Astrocyte (in vitro differentiated cells and primary cell): ENCODE measurements around the gene WDR54. TPM values are rescaled to one million over a fixed set of nuclear protein-coding genes. Genes with fewer than 3 reads are reported as not detected.

Experiments
- DNase-seq: peaks from one replicate; pipeline ENCODE4 v3.0.0-alpha.2; 2010; ENCODE audit warnings: low read depth
- FAIRE-seq: peaks from 2 replicates; lab custom pipeline; 2011; peaks lifted over from hg19 to GRCh38; lab: Jason Lieb, UNC
- H2AFZ ChIP-seq: 2 replicates; pipeline ENCODE4 v1.6.0; 2012; ENCODE audit warnings: low read depth, low read length, inconsistent platforms
- H3K27ac ChIP-seq: 2 replicates; pipeline ENCODE4 v1.5.1; 2011; ENCODE audit warnings: low read depth, low read length, inconsistent platforms
- H3K27me3 ChIP-seq: 2 replicates; pipeline ENCODE4 v1.6.0; 2011; ENCODE audit warnings: low read length, inconsistent platforms; ENCODE audit not compliant: insufficient read depth
- H3K36me3 ChIP-seq: 2 replicates; pipeline ENCODE4 v1.5.1; 2011; ENCODE audit warnings: low read length, inconsistent platforms; ENCODE audit not compliant: insufficient read depth
- H3K4me1 ChIP-seq: 2 replicates; pipeline ENCODE4 v1.5.1; 2011; ENCODE audit warnings: low read length, inconsistent platforms; ENCODE audit not compliant: insufficient read depth
- H3K4me2 ChIP-seq: 2 replicates; pipeline ENCODE4 v1.6.0; 2012; ENCODE audit warnings: low read length, inconsistent platforms
- H3K4me3 ChIP-seq: 2 replicates; pipeline ENCODE4 v1.5.1; 2011; ENCODE audit warnings: low read depth, mild to moderate bottlenecking, low read length, inconsistent platforms; ENCODE audit not compliant: insufficient read depth
- H3K79me2 ChIP-seq: 2 replicates; pipeline ENCODE4 v1.6.0; 2012; ENCODE audit warnings: mild to moderate bottlenecking, low read length, inconsistent platforms; ENCODE audit not compliant: insufficient read depth
- H3K9ac ChIP-seq: 2 replicates; pipeline ENCODE4 v1.6.0; 2012; ENCODE audit warnings: mild to moderate bottlenecking, low read length, inconsistent platforms
- H3K9me3 ChIP-seq: 2 replicates; pipeline ENCODE4 v1.5.1; 2012; ENCODE audit warnings: low read depth, mild to moderate bottlenecking, low read length, inconsistent platforms; ENCODE audit not compliant: insufficient read depth
- H4K20me1 ChIP-seq: 2 replicates; pipeline ENCODE4 v1.6.0; 2012; ENCODE audit warnings: low read length, inconsistent platforms; ENCODE audit not compliant: insufficient read depth
- H3K27ac Mint-ChIP-seq: one replicate; pipeline ENCODE4 v1.8.0; 2021; ENCODE audit warnings: mild to moderate bottlenecking, mixed read lengths; ENCODE audit not compliant: unreplicated experiment
- H3K27me3 Mint-ChIP-seq: one replicate; pipeline ENCODE4 v1.8.0; 2021; ENCODE audit warnings: low read depth, mixed read lengths; ENCODE audit not compliant: unreplicated experiment
- H3K36me3 Mint-ChIP-seq: one replicate; pipeline ENCODE4 v1.8.0; 2021; ENCODE audit warnings: low read depth, mixed read lengths; ENCODE audit not compliant: unreplicated experiment
- H3K4me1 Mint-ChIP-seq: one replicate; pipeline ENCODE4 v1.8.0; 2021; ENCODE audit warnings: low read depth, mixed read lengths; ENCODE audit not compliant: unreplicated experiment
- H3K4me3 Mint-ChIP-seq: one replicate; pipeline ENCODE4 v1.8.0; 2021; ENCODE audit warnings: mild to moderate bottlenecking, moderate library complexity, mixed read lengths; ENCODE audit not compliant: unreplicated experiment
- H3K9me3 Mint-ChIP-seq: one replicate; pipeline ENCODE4 v1.8.0; 2021; ENCODE audit warnings: mild to moderate bottlenecking, mixed read lengths; ENCODE audit not compliant: unreplicated experiment
- EZH2 ChIP-seq: IDR thresholded peaks from 2 replicates; pipeline ENCODE4 v1.6.1; 2012; ENCODE audit warnings: mild to moderate bottlenecking, low read length, inconsistent platforms; ENCODE audit not compliant: insufficient read depth
- total RNA-seq: library from RNA; stranded (reverse); gene quantifications from 2 replicates; pipeline ENCODE4 v1.2.1, GENCODE V29; 2021
- TF ChIP-seq, protein P1 (sequence below): IDR thresholded peaks from 2 replicates; pipeline ENCODE4 v1.5.1; 2011; ENCODE audit warnings: low read depth, mild to moderate bottlenecking, inconsistent platforms, low read length, moderate library complexity; ENCODE audit not compliant: insufficient read depth

WDR54 gene
- total RNA-seq, 1 donor from 2014 or later, result 14.8 TPM

DNA sequence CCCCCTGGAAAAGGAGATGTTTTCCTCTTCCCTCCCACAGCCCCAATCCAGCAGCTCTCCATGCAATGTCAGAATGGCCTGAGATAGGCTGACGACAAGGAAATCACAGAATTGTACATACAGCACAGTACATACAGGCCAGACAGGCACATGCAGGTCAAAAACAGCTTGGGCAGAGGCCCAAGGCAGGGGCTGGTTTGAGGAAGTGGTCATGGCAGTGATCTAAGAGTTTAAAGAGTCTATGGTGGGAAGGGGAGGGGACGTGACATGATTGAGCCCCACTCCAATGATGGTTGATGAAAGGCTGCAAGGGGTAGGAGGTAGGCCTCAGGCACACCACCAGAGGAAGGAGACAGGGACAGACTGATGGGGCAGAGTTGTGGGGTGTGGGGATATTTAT, 45.7 kb upstream of the WDR54 start:
- Histone ChIP-seq H4K20me1 (peaks cover 93% of the 10 kb centered on the region), H3K79me2 (peaks cover 66% of the 10 kb centered on the region), H3K4me3 (no peak overlapping the region), H3K36me3 (peaks cover 10% of the 10 kb centered on the region), H3K4me2 (no peak overlapping the region), H3K9ac (no peak overlapping the region), H3K9me3 (no peaks in the 10 kb centered on the region), H3K27me3 (no peaks in the 10 kb centered on the region), H3K4me1 (peaks cover 17% of the 10 kb centered on the region), H2AFZ (no peak overlapping the region), H3K27ac (no peak overlapping the region)
- Mint-ChIP-seq H3K4me1 (peaks cover 38% of the 10 kb centered on the region), H3K4me3 (no peak overlapping the region), H3K36me3 (peaks cover 31% of the 10 kb centered on the region), H3K27me3 (no peaks in the 10 kb centered on the region), H3K27ac (no peak overlapping the region), H3K9me3 (no peaks in the 10 kb centered on the region)
- TF ChIP-seq EZH2, result no peak
- TF ChIP-seq, protein P1, sequence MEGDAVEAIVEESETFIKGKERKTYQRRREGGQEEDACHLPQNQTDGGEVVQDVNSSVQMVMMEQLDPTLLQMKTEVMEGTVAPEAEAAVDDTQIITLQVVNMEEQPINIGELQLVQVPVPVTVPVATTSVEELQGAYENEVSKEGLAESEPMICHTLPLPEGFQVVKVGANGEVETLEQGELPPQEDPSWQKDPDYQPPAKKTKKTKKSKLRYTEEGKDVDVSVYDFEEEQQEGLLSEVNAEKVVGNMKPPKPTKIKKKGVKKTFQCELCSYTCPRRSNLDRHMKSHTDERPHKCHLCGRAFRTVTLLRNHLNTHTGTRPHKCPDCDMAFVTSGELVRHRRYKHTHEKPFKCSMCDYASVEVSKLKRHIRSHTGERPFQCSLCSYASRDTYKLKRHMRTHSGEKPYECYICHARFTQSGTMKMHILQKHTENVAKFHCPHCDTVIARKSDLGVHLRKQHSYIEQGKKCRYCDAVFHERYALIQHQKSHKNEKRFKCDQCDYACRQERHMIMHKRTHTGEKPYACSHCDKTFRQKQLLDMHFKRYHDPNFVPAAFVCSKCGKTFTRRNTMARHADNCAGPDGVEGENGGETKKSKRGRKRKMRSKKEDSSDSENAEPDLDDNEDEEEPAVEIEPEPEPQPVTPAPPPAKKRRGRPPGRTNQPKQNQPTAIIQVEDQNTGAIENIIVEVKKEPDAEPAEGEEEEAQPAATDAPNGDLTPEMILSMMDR, result no peak
- no peak for DNase-seq
- FAIRE-seq, result no peak

DNA sequence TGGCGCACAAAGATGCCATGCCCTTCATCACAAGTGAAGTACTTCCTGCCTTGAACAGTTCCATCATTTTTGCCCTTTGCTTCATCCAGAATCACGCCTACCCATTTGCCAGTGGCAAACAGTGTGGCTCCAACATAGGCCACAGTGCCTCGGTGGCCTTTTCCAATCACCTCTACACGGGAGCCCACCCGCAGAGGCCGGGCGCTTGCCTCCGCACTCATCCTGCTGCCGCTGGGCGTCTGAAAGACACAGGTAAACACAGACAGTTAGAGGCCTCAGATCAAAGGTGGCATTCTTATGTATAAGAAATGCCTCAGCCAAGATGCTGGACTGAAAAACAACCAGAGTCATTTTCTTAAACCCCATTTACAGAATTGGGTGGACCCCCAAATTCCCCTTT, 43.5 kb upstream of the WDR54 start:
- Mint-ChIP-seq H3K9me3 (no peaks in the 10 kb centered on the region), H3K4me1 (peaks cover 40% of the 10 kb centered on the region), H3K27me3 (no peaks in the 10 kb centered on the region), H3K27ac (peak overlapping the region; percentile 85), H3K36me3 (peaks cover 24% of the 10 kb centered on the region), H3K4me3 (no peak overlapping the region)
- Histone ChIP-seq H4K20me1 (peaks cover 88% of the 10 kb centered on the region), H2AFZ (no peak overlapping the region), H3K4me2 (no peak overlapping the region), H3K79me2 (peaks cover 75% of the 10 kb centered on the region), H3K9me3 (no peaks in the 10 kb centered on the region), H3K36me3 (peaks cover 6% of the 10 kb centered on the region), H3K4me3 (no peak overlapping the region), H3K27me3 (no peaks in the 10 kb centered on the region), H3K4me1 (peaks cover 17% of the 10 kb centered on the region), H3K9ac (no peak overlapping the region), H3K27ac (no peak overlapping the region)
- DNase-seq (no peak), FAIRE-seq (no peak)
- no peak for TF ChIP-seq EZH2
- TF ChIP-seq, protein P1, result no peak
